HFF-Myc (cell line): Measurements from ENCODE around the gene NAIF1.

Experiments used
- DNase-seq: peaks from one replicate; pipeline ENCODE4 v3.0.0-alpha.2; 2011; ENCODE audit warnings: low read depth; ENCODE audit errors: extremely low read depth
- H3K4me3 ChIP-seq: replicated peaks from 2 replicates; pipeline ENCODE4 v1.5.1; 2011; ENCODE audit warnings: low read depth, mild to moderate bottlenecking, control low read depth, low read length
- CTCF ChIP-seq: IDR thresholded peaks from 2 replicates; pipeline ENCODE4 v1.5.1; 2012; ENCODE audit warnings: mild to moderate bottlenecking, low read depth, low read length, control low read depth; ENCODE audit errors: missing control alignments

Gene NAIF1

GRCh38 chr9:128066713-128067644, at the start of gene NAIF1:
Gene NAIF1, minus strand, starts transcription at chr9:128067320. Its CDS starts 219 bp downstream, at chr9:128067101.
- no peak for TF ChIP-seq CTCF
- H3K4me3 ChIP-seq, result peak within 1 kb of the TSS; percentile 92
- DNase-seq, result peak; percentile 99

- H3K4me3 ChIP-seq, result no peak overlapping the region
- TF ChIP-seq CTCF, result no peak
- DNase-seq, result no peak
These were observed 49.3 kb upstream of the NAIF1 start for GRCh38 chr9:128116104-128117083.

- no peak overlapping the region for H3K4me3 ChIP-seq
- DNase-seq, result no peak
- TF ChIP-seq CTCF, result no peak
These were observed 48.3 kb upstream of the NAIF1 start for GRCh38 chr9:128115187-128116103.

- H3K4me3 ChIP-seq, result no peak overlapping the region
These were observed 47.4 kb upstream of the NAIF1 start for GRCh38 chr9:128114326-128115186.

More at GRCh38 chr9:128114326-128115186, 47.4 kb upstream of the NAIF1 start:
- DNase-seq, result no peak
- no peak for TF ChIP-seq CTCF
